ENCODE results near the gene AP3M1.
"Not testable (repeated sequence)": the region's sequence is repeated elsewhere in the genome, so short reads cannot be mapped to it uniquely, and the experiment has no call there.

AP3M1 gene

GRCh38 chr10:74163319-74164068, 12.9 kb upstream of the AP3M1 start:
- no peak for DNase-seq
- ATAC-seq = no peak

GRCh38 chr10:74160013-74160412, 9.4 kb upstream of the AP3M1 start:
- no peak for ATAC-seq
- no peak for DNase-seq

GRCh38 chr10:74156919-74157289, 6.3 kb upstream of the AP3M1 start:
- DNase-seq = no peak
- ATAC-seq = no peak

- ATAC-seq (no peak), DNase-seq (no peak)
Observed at GRCh38 chr10:74153676-74154075, 3.0 kb upstream of the AP3M1 start.

GRCh38 chr10:74153123-74153522, 2.5 kb upstream of the AP3M1 start:
- no peak for DNase-seq
- ATAC-seq = no peak

GRCh38 chr10:74151879-74152722, 1.5 kb upstream of the AP3M1 start:
- no peak for ATAC-seq

GRCh38 chr10:74150990-74151878, 606 bp upstream of the AP3M1 start, which contains the start of gene ADK:
TSS of gene ADK (plus strand) at chr10:74151221. CDS start at chr10:74151279, 58 bp downstream.
- ATAC-seq = peak; percentile 96

More at GRCh38 chr10:74151879-74152722, 1.5 kb upstream of the AP3M1 start:
- DNase-seq = no peak

GRCh38 chr10:74146980-74147379, 3.6 kb downstream of the AP3M1 start:
- not testable (repeated sequence) for DNase-seq, ATAC-seq

More at GRCh38 chr10:74150990-74151878, 606 bp upstream of the AP3M1 start, which contains the start of gene ADK:
- DNase-seq = peak; percentile 100

- no peak for DNase-seq
- no peak for ATAC-seq
Observed at GRCh38 chr10:74145133-74145532, 5.5 kb downstream of the AP3M1 start.

GRCh38 chr10:74140553-74140952, 10.1 kb downstream of the AP3M1 start:
- DNase-seq (no peak), ATAC-seq (no peak)

- ATAC-seq (no peak), DNase-seq (no peak)
Observed at GRCh38 chr10:74139981-74140380, 10.6 kb downstream of the AP3M1 start.

- DNase-seq, ATAC-seq: not testable (repeated sequence)
Observed at GRCh38 chr10:74138596-74138995, 12.0 kb downstream of the AP3M1 start.

- no peak for ATAC-seq
- DNase-seq = no peak
Observed at GRCh38 chr10:74137992-74138391, 12.6 kb downstream of the AP3M1 start.

GRCh38 chr10:74135452-74135851, 15.2 kb downstream of the AP3M1 start:
- DNase-seq (no peak), ATAC-seq (no peak)

GRCh38 chr10:74133923-74134820, 16.5 kb downstream of the AP3M1 start:
- ATAC-seq (no peak), DNase-seq (no peak)

GRCh38 chr10:74123081-74123480, 27.5 kb downstream of the AP3M1 start:
- DNase-seq (no peak), ATAC-seq (no peak)

GRCh38 chr10:74122060-74122459, 28.6 kb downstream of the AP3M1 start:
- DNase-seq = no peak
- ATAC-seq = no peak

GRCh38 chr10:74121368-74121767, 29.3 kb downstream of the AP3M1 start:
- DNase-seq = no peak

GRCh38 chr10:74120911-74121310, 29.7 kb downstream of the AP3M1 start:
- ATAC-seq = no peak
- no peak for DNase-seq

More at GRCh38 chr10:74121368-74121767, 29.3 kb downstream of the AP3M1 start:
- no peak for ATAC-seq

GRCh38 chr10:74118804-74119203, 31.8 kb downstream of the AP3M1 start:
- no peak for DNase-seq
- no peak for ATAC-seq

- DNase-seq (no peak), ATAC-seq (peak; percentile 36)
Observed at GRCh38 chr10:74117738-74118137, 32.9 kb downstream of the AP3M1 start.

Measured in stimulated activated naive CD8-positive, alpha-beta T cell treated with anti-CD3 and anti-CD28 coated beads, Interleukin-15, Interleukin-2, amounts not matched to agents 100 U/mL and 50 U/mL, for 24 hours (primary cell).